H1 (cell line): ENCODE measurements around the gene UCP2. TPM values are rescaled to one million over a fixed set of nuclear protein-coding genes. Genes with fewer than 3 reads are reported as not detected.

ENCODE experiments used
- CTCF ChIA-PET: fragments of 300-600 bp; sonication (Branson Sonifier 250); formaldehyde crosslinking; loops from one replicate; lab custom pipeline; 2021; ENCODE audit not compliant: partially characterized antibody; lab: Charles Lee
- POLR2A ChIA-PET: fragments of 300-600 bp; sonication (Branson Sonifier 250); formaldehyde crosslinking; loops from one replicate; lab custom pipeline; 2021; ENCODE audit warnings: inconsistent platforms; ENCODE audit not compliant: partially characterized antibody; lab: Charles Lee
- DNase-seq, 2 experiments: peaks; one replicate each; pipeline versions ENCODE4 v3.0.0 to v3.0.0-alpha.2; 2010 to 2022; ENCODE audit warnings: low spot score in 2 of 2, low read depth in 1 of 2, mixed read lengths in 1 of 2
- FAIRE-seq: peaks from 2 replicates; lab custom pipeline; 2011; peaks lifted over from hg19 to GRCh38; lab: Jason Lieb, UNC
- H2AFZ ChIP-seq: 2 replicates; pipeline ENCODE4 v1.8.1; 2012; ENCODE audit warnings: low read length, inconsistent platforms
- H2AK5ac ChIP-seq: 2 replicates; pipeline ENCODE4 v1.6.1; 2013; ENCODE audit warnings: low read depth, low read length
- H2BK120ac ChIP-seq: replicated peaks from 2 replicates; pipeline ENCODE3; 2013; ENCODE audit warnings: low read depth, low read length, inconsistent platforms
- H2BK12ac ChIP-seq: 2 replicates; pipeline ENCODE4 v1.6.1; 2013; ENCODE audit warnings: low read depth, low read length
- H2BK15ac ChIP-seq: 2 replicates; pipeline ENCODE4 v1.6.1; 2013; ENCODE audit warnings: low read length
- H2BK20ac ChIP-seq: 2 replicates; pipeline ENCODE4 v1.6.1; 2013; ENCODE audit warnings: low read length
- H2BK5ac ChIP-seq: 2 replicates; pipeline ENCODE4 v1.6.1; 2013; ENCODE audit warnings: low read depth, low read length
- H3K14ac ChIP-seq: 2 replicates; pipeline ENCODE4 v1.6.1; 2013; ENCODE audit warnings: inconsistent platforms; ENCODE audit not compliant: insufficient read length
- H3K18ac ChIP-seq: 2 replicates; pipeline ENCODE4 v1.6.1; 2013; ENCODE audit warnings: low read length; ENCODE audit errors: extremely low read depth
- H3K23ac ChIP-seq: 2 replicates; pipeline ENCODE4 v1.6.1; 2013; ENCODE audit warnings: inconsistent platforms; ENCODE audit not compliant: insufficient read length
- H3K23me2 ChIP-seq: 2 replicates; pipeline ENCODE4 v1.6.1; 2013; ENCODE audit warnings: low read depth, low read length
- H3K27ac ChIP-seq: 2 replicates; pipeline ENCODE4 v1.6.1; 2011; ENCODE audit warnings: low read depth, low read length, inconsistent platforms
- H3K27me3 ChIP-seq, 4 experiments: replicated peaks in 1 of 4; 1 replicate in 1 of 4; 2 replicates in 3 of 4; pipeline versions ENCODE4 v1.6.1 to v1.8.1; 2011 to 2013; ENCODE audit warnings: low read length in 3 of 4, mild to moderate bottlenecking in 3 of 4, inconsistent platforms in 2 of 4, mixed read lengths in 2 of 4, moderate library complexity in 1 of 4; ENCODE audit not compliant: control insufficient read depth in 3 of 4, insufficient read depth in 3 of 4; ENCODE audit errors: extremely low read depth in 1 of 4
- H3K36me3 ChIP-seq, 4 experiments: 2 replicates each; pipeline versions ENCODE4 v1.6.1 to v1.8.1; 2011 to 2013; ENCODE audit warnings: mild to moderate bottlenecking in 4 of 4, low read length in 3 of 4, moderate library complexity in 2 of 4, control low read depth in 1 of 4, inconsistent platforms in 1 of 4; ENCODE audit not compliant: insufficient read depth in 4 of 4, control insufficient read depth in 2 of 4
- H3K4ac ChIP-seq: replicated peaks from 2 replicates; pipeline ENCODE3; 2013; ENCODE audit warnings: low read length, low read depth, mixed read lengths, inconsistent platforms; ENCODE audit not compliant: insufficient read length
- H3K4me1 ChIP-seq, 4 experiments: replicated peaks in 1 of 4; 1 replicate in 1 of 4; 2 replicates in 3 of 4; pipeline versions ENCODE4 v1.6.1 to v1.8.1; 2011 to 2013; ENCODE audit warnings: low read length in 3 of 4, inconsistent platforms in 2 of 4, mixed read lengths in 1 of 4; ENCODE audit not compliant: insufficient read depth in 4 of 4, control insufficient read depth in 3 of 4
- H3K4me2 ChIP-seq, 2 experiments: 2 replicates each; pipeline versions ENCODE4 v1.6.1 to v1.8.1; 2011 to 2013; ENCODE audit warnings: low read depth in 2 of 2, low read length in 2 of 2, control low read depth in 1 of 2, inconsistent platforms in 1 of 2, mild to moderate bottlenecking in 1 of 2; ENCODE audit not compliant: insufficient read depth in 1 of 2
- H3K4me3 ChIP-seq, 4 experiments: fragments of 200-600, 300-600 bp in 1 of 4; sonication (generic), shearing (Covaris generic), sonication (Bioruptor Twin) in 1 of 4; 2 replicates each; pipeline versions ENCODE4 v1.5.1 to v1.8.1; 2011 to 2016; ENCODE audit warnings: low read length in 4 of 4, low read depth in 3 of 4, control low read depth in 2 of 4, inconsistent platforms in 2 of 4, mild to moderate bottlenecking in 2 of 4, mixed read lengths in 1 of 4, moderate library complexity in 1 of 4; ENCODE audit not compliant: insufficient read depth in 2 of 4; ENCODE audit errors: extremely low read depth in 1 of 4
- H3K56ac ChIP-seq: replicated peaks from 2 replicates; pipeline ENCODE3; 2013; ENCODE audit warnings: low read depth, mild to moderate bottlenecking, mixed read lengths, low read length, inconsistent platforms; ENCODE audit not compliant: insufficient read length
- H3K79me1 ChIP-seq: 2 replicates; pipeline ENCODE4 v1.6.1; 2013; ENCODE audit warnings: low read depth, low read length, control low read depth
- H3K79me2 ChIP-seq, 2 experiments: 2 replicates each; pipeline versions ENCODE4 v1.6.1 to v1.8.1; 2012 to 2013; ENCODE audit warnings: low read length in 2 of 2, mild to moderate bottlenecking in 2 of 2, inconsistent platforms in 1 of 2; ENCODE audit not compliant: insufficient read depth in 2 of 2, control insufficient read depth in 1 of 2
- H3K9ac ChIP-seq, 4 experiments: replicated peaks in 1 of 4; 1 replicate in 1 of 4; 2 replicates in 3 of 4; pipeline versions ENCODE4 v1.6.1 to v1.8.1; 2011 to 2013; ENCODE audit warnings: low read depth in 3 of 4, low read length in 3 of 4, control low read depth in 2 of 4, mild to moderate bottlenecking in 2 of 4, moderate library complexity in 2 of 4, inconsistent platforms in 1 of 4; ENCODE audit errors: extremely low read depth in 1 of 4
- H3K9me3 ChIP-seq, 2 experiments: 2 replicates each; pipeline versions ENCODE4 v1.6.1 to v1.8.1; 2012 to 2013; ENCODE audit warnings: mild to moderate bottlenecking in 2 of 2, moderate library complexity in 2 of 2, control low read depth in 1 of 2, inconsistent platforms in 1 of 2, low read depth in 1 of 2, low read length in 1 of 2, mixed read lengths in 1 of 2; ENCODE audit not compliant: insufficient read depth in 2 of 2
- H4K20me1 ChIP-seq, 2 experiments: replicated peaks in 1 of 2; 2 replicates each; pipeline versions ENCODE3 to v1.8.1; 2011 to 2013; ENCODE audit warnings: inconsistent platforms in 2 of 2, low read length in 2 of 2, mild to moderate bottlenecking in 1 of 2; ENCODE audit not compliant: insufficient read depth in 2 of 2, control insufficient read depth in 1 of 2
- H4K5ac ChIP-seq: 2 replicates; pipeline ENCODE4 v1.6.1; 2013; ENCODE audit warnings: low read length, low read depth, mixed read lengths, inconsistent platforms; ENCODE audit not compliant: insufficient read length
- H4K8ac ChIP-seq: 2 replicates; pipeline ENCODE4 v1.8.0; 2013; ENCODE audit warnings: mild to moderate bottlenecking, moderate library complexity, low read length, inconsistent platforms; ENCODE audit not compliant: insufficient read depth; ENCODE audit errors: extremely low read depth
- H4K91ac ChIP-seq: replicated peaks from 2 replicates; pipeline ENCODE3; 2013; ENCODE audit warnings: low read length, mixed read lengths, inconsistent platforms; ENCODE audit not compliant: insufficient read length
- BCL11A ChIP-seq, 2 experiments: IDR thresholded peaks; one replicate each; pipeline ENCODE4 v1.6.1; 2011; ENCODE audit warnings: low read depth in 2 of 2, low read length in 2 of 2, mild to moderate bottlenecking in 2 of 2
- GABPA ChIP-seq: IDR thresholded peaks from 2 replicates; pipeline ENCODE4 v1.6.1; 2011; ENCODE audit warnings: mild to moderate bottlenecking, low read length, moderate library complexity, borderline replicate concordance; ENCODE audit not compliant: insufficient read depth
- HDAC2 ChIP-seq, 2 experiments: fragments of 300-600 bp in 1 of 2; sonication (generic) in 1 of 2; IDR thresholded peaks; 2 replicates each; pipeline ENCODE4 v1.6.1; 2011 to 2012; ENCODE audit warnings: low read depth in 2 of 2, low read length in 2 of 2, mild to moderate bottlenecking in 2 of 2, moderate library complexity in 2 of 2, borderline replicate concordance in 1 of 2, inconsistent platforms in 1 of 2
- POLR2AphosphoS5 ChIP-seq: IDR thresholded peaks from 2 replicates; pipeline ENCODE4 v1.6.1; 2011; ENCODE audit warnings: low read depth, low read length
- RAD21 ChIP-seq, 2 experiments: IDR thresholded peaks in 1 of 2; conservative IDR thresholded peaks in 1 of 2; 2 replicates each; pipeline ENCODE4 v1.6.1; 2011; ENCODE audit warnings: low read depth in 2 of 2, low read length in 2 of 2, improper control_type of control experiment in 1 of 2, inconsistent platforms in 1 of 2, mild to moderate bottlenecking in 1 of 2, moderate library complexity in 1 of 2
- SP1 ChIP-seq: IDR thresholded peaks from 2 replicates; pipeline ENCODE4 v1.6.1; 2011; ENCODE audit warnings: low read depth, low read length
- SRF ChIP-seq: IDR thresholded peaks from 2 replicates; pipeline ENCODE4 v1.6.1; 2011; ENCODE audit warnings: mild to moderate bottlenecking, low read depth, low read length, moderate library complexity
- ZNF274 ChIP-seq: IDR thresholded peaks from 2 replicates; pipeline ENCODE4 v1.7.0; 2012; ENCODE audit warnings: low read length, borderline replicate concordance; ENCODE audit errors: extremely low read depth
- WGBS, 2 experiments: shearing (Covaris generic) in 1 of 2; methylation state at CpG; one replicate each; pipeline versions ENCODE4 v1.1.6 to v1.1.7; 2013 to 2015; ENCODE audit warnings: low lambda C conversion rate in 2 of 2, mixed read lengths in 2 of 2, inconsistent platforms in 1 of 2, low coverage in 1 of 2, missing lambda C conversion rate in 1 of 2; ENCODE audit not compliant: insufficient replicate concordance in 2 of 2, insufficient coverage in 1 of 2, insufficient read length in 1 of 2; ENCODE audit errors: extremely low coverage in 1 of 2, missing lambda C conversion rate in 1 of 2; 5-methylcytosine and 5-hydroxymethylcytosine counted together
- polyA plus RNA-seq, 7 experiments: library from polyadenylated mRNA; depleted of rRNA in 3 of 7; stranded (reverse) in 5 of 7; unstranded in 2 of 7; fragments of >200 nt in 5 of 7; fragments of 200-250 nt in 2 of 7; gene quantifications; 1 replicate in 5 of 7; 2 replicates in 1 of 7; 4 replicates in 1 of 7; pipeline versions ENCODE4 v1.2.1 to v1.2.3, GENCODE V29; 2011 to 2013; ENCODE audit warnings: missing spikeins in 2 of 7, mixed read lengths in 2 of 7
- total RNA-seq: library from RNA; stranded (reverse); fragmentation: NEBNext Ultra II Directional; extraction: Animal tissue kit (Norgen Biotek cat#: 25700); gene quantifications from 2 replicates; pipeline ENCODE4 v1.2.1, GENCODE V29; 2021
- TF ChIP-seq, protein P1 (sequence below): IDR thresholded peaks from 2 replicates; pipeline ENCODE4 v1.6.1; 2012; ENCODE audit warnings: inconsistent platforms

Gene UCP2
- total and polyA plus RNA-seq, 2 of the 8 experiments (the other 6 are each of a cell fraction or from before 2014, with no cell fraction given), result 46.2 to 55.2 TPM

DNA sequence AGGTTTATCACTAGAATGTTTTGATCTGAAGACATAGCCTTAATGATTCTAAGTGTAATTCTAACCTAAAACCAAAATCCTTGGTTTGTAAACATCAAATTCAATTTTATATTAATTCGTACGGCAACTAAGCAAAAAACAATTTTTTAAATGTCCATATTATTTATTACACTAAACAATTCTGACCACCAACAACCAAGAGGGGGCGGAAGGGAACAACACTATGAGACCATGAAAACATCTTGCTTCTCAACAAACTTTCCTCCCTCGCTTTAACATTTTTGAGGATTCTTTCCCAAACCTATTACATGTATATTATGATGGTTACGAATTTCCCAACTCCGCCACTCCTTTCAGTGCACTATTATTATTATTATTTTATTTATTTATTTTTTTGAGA lies 6.5 kb upstream of the UCP2 start:
- no peak overlapping the region for H2BK120ac ChIP-seq
- TF ChIP-seq, protein P1, sequence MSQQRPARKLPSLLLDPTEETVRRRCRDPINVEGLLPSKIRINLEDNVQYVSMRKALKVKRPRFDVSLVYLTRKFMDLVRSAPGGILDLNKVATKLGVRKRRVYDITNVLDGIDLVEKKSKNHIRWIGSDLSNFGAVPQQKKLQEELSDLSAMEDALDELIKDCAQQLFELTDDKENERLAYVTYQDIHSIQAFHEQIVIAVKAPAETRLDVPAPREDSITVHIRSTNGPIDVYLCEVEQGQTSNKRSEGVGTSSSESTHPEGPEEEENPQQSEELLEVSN, result no peak
- TF ChIP-seq BCL11A (IDR thresholded peaks at IDR 0.05; ENCODE audit: low read depth in 2 of 2, low read length in 2 of 2), result no peak
- TF ChIP-seq RAD21 (IDR thresholded peaks at IDR 0.05 in 1 of 2, conservative IDR thresholded peaks at IDR 0.05 in 1 of 2; ENCODE audit: low read depth in 2 of 2, low read length in 2 of 2), result peak; percentile 30 to 32
- no peak for TF ChIP-seq POLR2AphosphoS5
- no peak for TF ChIP-seq SRF
- TF ChIP-seq ZNF274, result no peak
- TF ChIP-seq SP1, result no peak
- no peak for TF ChIP-seq HDAC2 (IDR thresholded peaks at IDR 0.05; ENCODE audit: borderline replicate concordance in 1 of 2, low read depth in 2 of 2, low read length in 2 of 2)
- TF ChIP-seq GABPA, result no peak

More for the DNA sequence above, 6.5 kb upstream of the UCP2 start:
- no peak overlapping the region for H3K9ac ChIP-seq
- WGBS, 2 experiments, result 79 to 100% methylated on average over 2 to 6 of the region's 6 CpGs
- FAIRE-seq, result no peak
- H2AK5ac ChIP-seq, result no peak overlapping the region
- no peaks in the 10 kb centered on the region for H3K36me3 ChIP-seq
- no peak overlapping the region for H2BK12ac ChIP-seq
- ChIA-PET CTCF (interaction anchor here (1.2 to 1.7 kb wide), 2 partner anchors 9 to 25 kb away, joined by 3 read pairs; no protein-coding TSS in a partner anchor), POLR2A (no interaction called here)
- H2AFZ ChIP-seq, result no peak overlapping the region
- no peak overlapping the region for H3K4ac ChIP-seq
- no peak overlapping the region for H4K91ac ChIP-seq
- H2BK20ac ChIP-seq, result no peak overlapping the region
- peaks cover 0 to 4% (median 0%) of the 10 kb centered on the region in 4 experiments; a peak in 1 of 7 replicates for H3K4me1 ChIP-seq
- H2BK15ac ChIP-seq, result no peak overlapping the region
- no peaks in the 10 kb centered on the region for H3K79me2 ChIP-seq
- H3K14ac ChIP-seq, result no peak overlapping the region
- H4K5ac ChIP-seq, result no peak overlapping the region
- no peaks in the 10 kb centered on the region for H4K20me1 ChIP-seq
- H3K23me2 ChIP-seq, result no peaks in the 10 kb centered on the region
- no peak overlapping the region for H3K56ac ChIP-seq
- H4K8ac ChIP-seq, result no peak overlapping the region
- H3K9me3 ChIP-seq, result no peaks in the 10 kb centered on the region
- no peak overlapping the region for H3K18ac ChIP-seq
- no peak for DNase-seq
- H3K27ac ChIP-seq, result no peak overlapping the region
- no peaks in the 10 kb centered on the region for H3K27me3 ChIP-seq
- no peak overlapping the region for H2BK5ac ChIP-seq
- no peak overlapping the region for H3K4me3 ChIP-seq
- H3K79me1 ChIP-seq, result no peaks in the 10 kb centered on the region
- H3K23ac ChIP-seq, result no peak overlapping the region
- no peak overlapping the region for H3K4me2 ChIP-seq
